ENCODE measurements around the gene PSAPL1.

Gene PSAPL1

GRCh38 chr4:7431696-7432530 is 2.8 kb downstream of the PSAPL1 start:
- ATAC-seq (replicated peaks) = no peak
- Mint-ChIP-seq H3K36me3 (no peaks in the 10 kb centered on the region), H3K27ac (no peak overlapping the region), H3K4me3 (no peak overlapping the region), H3K4me1 (no peaks in the 10 kb centered on the region), H3K27me3 (no peaks in the 10 kb centered on the region), H3K9me3 (no peaks in the 10 kb centered on the region)
- DNase-seq = no peak

DNA sequence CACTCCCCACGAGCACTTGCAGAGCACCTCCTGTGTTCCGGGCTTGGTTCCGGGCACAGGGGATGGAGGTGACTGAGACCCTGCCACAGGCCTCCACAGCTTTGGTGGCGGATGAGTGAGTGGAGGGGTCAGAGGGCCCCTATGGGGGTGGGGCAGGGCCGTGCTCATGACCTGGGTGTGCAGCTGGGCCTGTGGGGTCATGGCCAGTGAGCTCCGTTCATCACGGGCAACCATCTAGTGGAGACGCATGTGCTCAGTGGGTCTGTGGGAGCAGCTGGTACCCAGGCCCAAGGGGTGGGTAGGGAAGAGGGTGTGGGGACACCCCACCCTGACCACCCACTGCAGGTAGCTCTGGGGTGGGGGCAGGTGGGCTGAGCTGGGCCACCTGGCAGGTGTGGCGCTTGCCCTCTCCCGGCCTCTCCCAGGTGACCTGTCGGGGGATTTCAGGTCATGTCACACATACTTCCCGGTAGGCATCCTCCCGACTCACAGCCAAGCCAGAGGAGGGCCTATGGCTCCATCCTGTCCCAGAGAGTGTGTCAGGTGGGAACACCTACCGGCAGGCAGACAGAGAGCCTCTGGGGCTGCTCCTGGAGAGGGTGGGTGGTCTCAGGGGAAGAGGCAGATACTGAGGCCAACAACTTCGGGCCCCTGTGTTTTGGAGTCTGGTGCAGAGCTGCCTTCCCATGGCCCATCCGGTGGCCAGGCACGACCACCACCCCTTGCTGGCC is 3.6 kb downstream of the PSAPL1 start:
- no peak for DNase-seq
- no peaks in the 10 kb centered on the region for H3K4me1 Mint-ChIP-seq
- H3K27me3 Mint-ChIP-seq = no peaks in the 10 kb centered on the region
- H3K27ac Mint-ChIP-seq = no peak overlapping the region
- no peaks in the 10 kb centered on the region for H3K9me3 Mint-ChIP-seq
- no peak for ATAC-seq (replicated peaks)
- H3K36me3 Mint-ChIP-seq = no peaks in the 10 kb centered on the region
- no peak overlapping the region for H3K4me3 Mint-ChIP-seq

DNA sequence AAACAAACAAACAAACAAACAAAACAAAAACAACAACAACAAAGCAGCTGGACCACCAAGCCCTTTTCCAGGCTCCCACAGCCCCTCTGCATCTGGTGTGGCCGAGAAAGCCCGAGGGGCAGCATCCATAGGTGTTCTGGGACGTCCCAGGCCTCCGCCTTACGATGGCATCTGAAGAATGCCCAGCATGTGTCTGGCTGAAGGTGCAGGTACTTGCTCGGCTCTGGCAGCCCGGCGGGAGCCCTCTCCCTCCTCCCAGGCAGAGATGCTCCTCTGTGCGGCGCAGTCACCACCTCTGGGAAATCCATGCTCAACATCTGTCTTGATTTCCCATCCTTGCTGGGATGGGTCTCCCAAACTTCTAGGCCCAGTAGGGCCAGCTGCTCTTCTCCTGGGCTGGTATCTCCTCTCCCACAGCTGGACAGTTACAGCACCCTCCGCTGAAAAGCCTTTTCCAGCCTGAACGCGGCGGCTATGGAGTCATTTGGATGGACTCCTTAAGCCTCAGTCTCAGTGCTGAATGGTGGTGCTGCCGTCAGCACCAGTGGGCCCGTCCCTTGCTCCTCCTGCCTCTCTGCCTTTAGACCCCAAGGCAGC is 4.3 kb downstream of the PSAPL1 start:
- DNase-seq = no peak
- no peak overlapping the region for H3K27ac Mint-ChIP-seq
- H3K9me3 Mint-ChIP-seq = no peaks in the 10 kb centered on the region
- H3K27me3 Mint-ChIP-seq = no peaks in the 10 kb centered on the region
- no peaks in the 10 kb centered on the region for H3K4me1 Mint-ChIP-seq
- no peak for ATAC-seq (replicated peaks)
- H3K36me3 Mint-ChIP-seq = no peaks in the 10 kb centered on the region
- no peak overlapping the region for H3K4me3 Mint-ChIP-seq

GRCh38 chr4:7429601-7430078 is 5.1 kb downstream of the PSAPL1 start:
- DNase-seq = no peak
- Mint-ChIP-seq H3K36me3 (no peaks in the 10 kb centered on the region), H3K4me3 (no peak overlapping the region), H3K27ac (no peak overlapping the region), H3K4me1 (no peaks in the 10 kb centered on the region), H3K9me3 (no peaks in the 10 kb centered on the region), H3K27me3 (no peaks in the 10 kb centered on the region)
- no peak for ATAC-seq (replicated peaks)

DNA sequence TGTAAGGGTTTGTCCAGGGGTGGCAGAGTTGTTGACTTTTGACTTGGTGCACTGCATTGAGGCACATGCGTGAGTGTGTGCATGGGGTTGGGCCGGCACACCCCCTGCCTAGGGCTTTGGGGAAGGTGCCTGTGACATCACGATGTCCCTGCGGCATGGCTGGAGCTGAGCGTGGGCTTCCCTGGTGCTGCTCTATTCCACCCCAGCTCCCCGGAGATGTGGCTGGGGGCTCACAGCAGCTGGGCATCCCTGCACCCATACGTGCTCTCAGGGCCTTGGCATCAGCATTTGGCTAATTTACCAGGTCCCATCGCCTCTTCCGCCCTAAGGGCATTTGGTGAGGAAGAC is 5.7 kb downstream of the PSAPL1 start:
- H3K4me1 Mint-ChIP-seq = no peaks in the 10 kb centered on the region
- no peak overlapping the region for H3K27ac Mint-ChIP-seq
- no peaks in the 10 kb centered on the region for H3K9me3 Mint-ChIP-seq
- no peaks in the 10 kb centered on the region for H3K27me3 Mint-ChIP-seq
- DNase-seq = no peak
- ATAC-seq (replicated peaks) = no peak
- H3K4me3 Mint-ChIP-seq = no peak overlapping the region
- no peaks in the 10 kb centered on the region for H3K36me3 Mint-ChIP-seq

- ATAC-seq (replicated peaks) = no peak
- Mint-ChIP-seq H3K36me3 (no peaks in the 10 kb centered on the region), H3K4me1 (no peaks in the 10 kb centered on the region), H3K27me3 (no peaks in the 10 kb centered on the region), H3K9me3 (no peaks in the 10 kb centered on the region), H3K4me3 (no peak overlapping the region), H3K27ac (no peak overlapping the region)
- DNase-seq = no peak
Measured at GRCh38 chr4:7428261-7429068, 6.3 kb downstream of the PSAPL1 start.

- Mint-ChIP-seq H3K27me3 (no peaks in the 10 kb centered on the region), H3K9me3 (no peaks in the 10 kb centered on the region), H3K4me1 (no peaks in the 10 kb centered on the region), H3K4me3 (no peak overlapping the region), H3K36me3 (no peaks in the 10 kb centered on the region), H3K27ac (no peak overlapping the region)
- DNase-seq (no peak), ATAC-seq (replicated peaks) (no peak)
Measured at GRCh38 chr4:7427831-7428260, 6.9 kb downstream of the PSAPL1 start.

DNA sequence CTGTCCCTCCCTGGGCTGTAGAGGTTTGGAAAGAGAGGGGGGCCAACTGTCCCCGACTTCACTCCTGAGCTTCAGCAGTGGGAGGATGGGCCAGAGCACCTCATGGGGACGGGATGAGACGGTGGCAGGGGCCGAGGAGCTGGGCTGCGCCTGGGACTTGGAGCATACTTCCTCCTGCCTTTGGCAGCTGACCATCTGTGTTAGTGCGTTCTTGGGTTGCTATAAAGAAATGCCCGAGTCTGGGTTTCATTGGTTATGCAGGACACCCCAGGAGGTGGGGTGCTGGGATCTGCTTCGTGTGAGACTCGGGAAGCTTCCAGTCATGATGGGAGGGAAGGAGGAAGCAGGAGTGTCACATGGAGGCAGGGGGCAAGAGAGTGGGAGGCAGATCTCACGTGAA is 7.4 kb downstream of the PSAPL1 start:
- no peaks in the 10 kb centered on the region for H3K4me1 Mint-ChIP-seq
- no peaks in the 10 kb centered on the region for H3K27me3 Mint-ChIP-seq
- no peaks in the 10 kb centered on the region for H3K9me3 Mint-ChIP-seq
- ATAC-seq (replicated peaks) (no peak), DNase-seq (no peak)
- no peaks in the 10 kb centered on the region for H3K36me3 Mint-ChIP-seq
- no peak overlapping the region for H3K4me3 Mint-ChIP-seq
- no peak overlapping the region for H3K27ac Mint-ChIP-seq

- Mint-ChIP-seq H3K4me1 (no peaks in the 10 kb centered on the region), H3K27ac (no peak overlapping the region), H3K27me3 (no peaks in the 10 kb centered on the region), H3K9me3 (no peaks in the 10 kb centered on the region), H3K36me3 (no peaks in the 10 kb centered on the region), H3K4me3 (no peak overlapping the region)
- ATAC-seq (replicated peaks) (no peak), DNase-seq (no peak)
Measured at GRCh38 chr4:7426525-7427171, 8.1 kb downstream of the PSAPL1 start.

DNA sequence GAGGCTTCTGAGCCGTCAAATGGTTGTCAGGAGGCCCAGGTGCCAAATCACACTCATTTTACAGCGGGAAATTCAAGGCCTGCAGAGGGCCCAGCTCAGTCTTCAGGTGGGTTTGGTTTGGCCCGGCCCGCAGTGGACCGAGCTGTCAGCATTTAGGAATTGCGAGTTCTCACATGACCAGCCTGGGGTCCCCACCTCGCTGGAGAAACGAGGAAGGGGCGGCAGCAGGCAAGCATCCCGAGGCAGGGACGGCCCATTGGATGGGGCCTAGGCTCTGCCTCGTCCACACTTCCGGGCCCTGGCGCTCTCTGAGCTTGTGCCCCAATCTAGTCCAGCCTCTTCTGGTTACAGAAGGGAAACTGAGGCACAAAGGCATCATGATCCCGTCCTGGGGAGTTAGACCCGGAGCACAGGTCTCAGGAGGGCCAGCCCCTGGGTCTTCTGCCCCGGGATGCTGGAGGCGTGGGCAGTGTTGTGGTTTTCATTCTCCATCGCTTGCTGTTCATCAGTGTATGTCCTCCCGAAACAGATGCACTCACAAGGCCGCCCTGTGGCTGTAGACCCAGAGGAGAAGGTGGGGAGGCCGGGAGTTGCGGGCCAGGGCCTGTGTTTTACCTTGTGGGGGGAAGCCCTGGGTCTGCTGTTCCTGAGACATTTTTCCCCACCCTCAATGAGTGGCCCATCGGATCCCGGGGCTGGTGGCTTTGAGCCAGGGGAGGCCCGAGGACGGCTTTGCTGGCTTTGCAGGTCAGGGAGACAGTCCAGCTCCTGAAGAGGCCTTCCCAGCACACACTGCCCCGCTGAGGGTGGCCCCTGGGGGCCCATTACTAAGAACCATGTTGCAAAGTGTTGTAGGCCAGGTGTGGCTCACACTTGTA is 8.9 kb downstream of the PSAPL1 start:
- Mint-ChIP-seq H3K4me1 (no peaks in the 10 kb centered on the region), H3K4me3 (no peak overlapping the region), H3K9me3 (no peaks in the 10 kb centered on the region), H3K27me3 (no peaks in the 10 kb centered on the region), H3K36me3 (no peaks in the 10 kb centered on the region), H3K27ac (no peak overlapping the region)
- no peak for ATAC-seq (replicated peaks)
- DNase-seq = no peak

DNA sequence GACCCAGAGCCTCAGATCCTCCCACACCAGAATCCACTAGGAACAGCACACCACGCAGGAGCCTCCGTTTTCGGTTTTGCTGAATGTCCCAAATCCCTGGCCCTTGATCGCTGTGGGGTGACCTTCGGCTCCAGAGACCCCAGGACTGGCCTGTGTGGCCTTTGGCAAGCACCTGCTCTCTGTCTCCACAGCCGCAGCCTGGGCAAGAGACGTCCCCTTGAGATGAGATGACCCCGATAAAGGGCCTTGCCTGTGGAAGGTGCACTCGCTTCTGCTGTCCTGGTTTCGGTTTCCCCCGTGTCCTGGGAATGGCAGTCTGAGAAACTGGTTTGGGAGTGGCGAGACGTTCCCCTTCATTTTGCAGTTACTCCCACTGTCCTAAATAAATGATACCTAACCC is 9.6 kb downstream of the PSAPL1 start:
- no peak overlapping the region for H3K27ac Mint-ChIP-seq
- H3K9me3 Mint-ChIP-seq = no peaks in the 10 kb centered on the region
- H3K36me3 Mint-ChIP-seq = no peaks in the 10 kb centered on the region
- H3K4me3 Mint-ChIP-seq = no peak overlapping the region
- H3K4me1 Mint-ChIP-seq = no peaks in the 10 kb centered on the region
- H3K27me3 Mint-ChIP-seq = no peaks in the 10 kb centered on the region
- ATAC-seq (replicated peaks) = no peak
- no peak for DNase-seq

- Mint-ChIP-seq H3K27ac (no peak overlapping the region), H3K4me1 (no peaks in the 10 kb centered on the region), H3K27me3 (no peaks in the 10 kb centered on the region), H3K4me3 (no peak overlapping the region), H3K9me3 (no peaks in the 10 kb centered on the region), H3K36me3 (no peaks in the 10 kb centered on the region)
- ATAC-seq (replicated peaks) (no peak), DNase-seq (no peak)
Measured at GRCh38 chr4:7424553-7425111, 10.1 kb downstream of the PSAPL1 start.
